NB4 (cell line): ENCODE data around the gene CCDC27.

Experiments used
- DNase-seq: peaks from one replicate; pipeline ENCODE4 v3.0.0; 2010; ENCODE audit warnings: low read depth
- H3K4me3 ChIP-seq: one replicate; pipeline ENCODE4 v1.5.1; 2011; ENCODE audit warnings: mild to moderate bottlenecking, low read depth, low read length, moderate library complexity
- MAX ChIP-seq: IDR thresholded peaks from 2 replicates; pipeline ENCODE4 v1.6.1; 2011; ENCODE audit warnings: low read depth, low read length
- MYC ChIP-seq: IDR thresholded peaks from 2 replicates; pipeline ENCODE4 v1.6.1; 2011; ENCODE audit warnings: low read depth, low read length
- POLR2A ChIP-seq: IDR thresholded peaks from 2 replicates; pipeline ENCODE4 v1.6.1; 2011; ENCODE audit warnings: mild to moderate bottlenecking; ENCODE audit not compliant: insufficient read length; ENCODE audit errors: extremely low read depth
- TF ChIP-seq, protein P1 (sequence below): IDR thresholded peaks from one replicate; pipeline ENCODE4 v1.5.1; 2012; ENCODE audit warnings: low read depth, low read length

The CCDC27 gene

GRCh38 chr1:3762151-3762872 is 10.1 kb downstream of the CCDC27 start:
- no peak overlapping the region for H3K4me3 ChIP-seq
- DNase-seq = no peak
- TF ChIP-seq MAX = no peak
- TF ChIP-seq POLR2A = no peak
- TF ChIP-seq MYC = no peak
- TF ChIP-seq, protein P1, sequence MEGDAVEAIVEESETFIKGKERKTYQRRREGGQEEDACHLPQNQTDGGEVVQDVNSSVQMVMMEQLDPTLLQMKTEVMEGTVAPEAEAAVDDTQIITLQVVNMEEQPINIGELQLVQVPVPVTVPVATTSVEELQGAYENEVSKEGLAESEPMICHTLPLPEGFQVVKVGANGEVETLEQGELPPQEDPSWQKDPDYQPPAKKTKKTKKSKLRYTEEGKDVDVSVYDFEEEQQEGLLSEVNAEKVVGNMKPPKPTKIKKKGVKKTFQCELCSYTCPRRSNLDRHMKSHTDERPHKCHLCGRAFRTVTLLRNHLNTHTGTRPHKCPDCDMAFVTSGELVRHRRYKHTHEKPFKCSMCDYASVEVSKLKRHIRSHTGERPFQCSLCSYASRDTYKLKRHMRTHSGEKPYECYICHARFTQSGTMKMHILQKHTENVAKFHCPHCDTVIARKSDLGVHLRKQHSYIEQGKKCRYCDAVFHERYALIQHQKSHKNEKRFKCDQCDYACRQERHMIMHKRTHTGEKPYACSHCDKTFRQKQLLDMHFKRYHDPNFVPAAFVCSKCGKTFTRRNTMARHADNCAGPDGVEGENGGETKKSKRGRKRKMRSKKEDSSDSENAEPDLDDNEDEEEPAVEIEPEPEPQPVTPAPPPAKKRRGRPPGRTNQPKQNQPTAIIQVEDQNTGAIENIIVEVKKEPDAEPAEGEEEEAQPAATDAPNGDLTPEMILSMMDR = no peak

DNA sequence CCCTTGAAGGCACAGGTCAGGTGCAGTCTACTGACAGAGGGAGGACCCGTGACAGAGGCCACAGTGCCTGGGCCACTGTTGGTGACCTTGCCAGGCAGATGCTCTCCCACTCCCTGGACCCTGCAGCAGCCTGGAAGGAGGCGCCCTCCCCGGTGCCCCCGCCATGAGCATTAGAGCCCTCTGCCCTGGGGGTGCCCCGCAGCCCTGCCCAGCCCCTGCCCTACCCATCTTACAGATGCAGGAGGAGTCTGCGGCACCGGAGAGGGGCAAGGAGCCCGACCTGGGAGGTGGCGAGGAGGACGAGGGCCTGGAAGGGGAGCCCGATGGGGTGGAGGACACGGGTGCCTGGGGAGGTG is 10.6 kb downstream of the CCDC27 start:
- DNase-seq = no peak
- no peak for TF ChIP-seq MAX
- TF ChIP-seq, protein P1 = no peak
- no peak for TF ChIP-seq POLR2A
- no peak for TF ChIP-seq MYC
- H3K4me3 ChIP-seq = no peak overlapping the region

DNA sequence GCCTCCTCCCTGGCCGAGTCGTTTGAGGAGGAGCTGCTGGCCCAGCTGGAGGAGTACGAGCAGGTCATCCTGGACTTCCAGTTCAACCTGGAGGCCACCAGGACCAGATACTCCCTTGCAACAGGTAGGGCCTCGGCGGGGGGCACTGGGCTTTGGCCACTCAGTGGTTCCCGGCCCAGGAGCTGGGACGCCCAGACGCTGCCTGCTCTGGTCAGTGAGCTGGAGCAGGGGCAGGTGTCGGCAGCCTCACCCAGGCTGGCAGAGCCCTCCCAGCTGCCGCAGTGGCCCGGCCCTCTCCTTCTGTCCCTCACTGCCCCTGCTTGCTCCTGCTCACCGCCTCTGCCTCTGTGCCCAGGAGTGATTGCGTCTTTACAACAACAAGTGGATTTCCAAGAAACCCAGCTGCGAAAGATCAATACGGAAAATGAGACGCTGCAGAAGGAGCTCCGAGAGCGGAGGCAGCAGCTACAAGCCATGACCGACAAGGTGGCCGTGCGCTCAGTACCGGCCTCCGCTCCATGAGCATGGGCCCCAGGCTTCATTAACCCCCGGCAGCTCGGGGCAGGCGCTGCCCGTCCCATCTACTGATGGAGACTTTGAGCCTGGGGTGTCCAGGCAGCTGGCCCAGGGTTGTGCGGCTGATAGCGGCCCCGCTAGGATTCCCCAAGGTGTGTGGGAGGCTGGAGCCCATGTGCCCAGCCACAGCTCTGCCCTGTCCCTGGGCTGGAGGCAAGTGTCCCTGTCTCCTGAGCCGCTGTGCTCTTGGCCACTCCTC is 11.3 kb downstream of the CCDC27 start:
- no peak for DNase-seq
- H3K4me3 ChIP-seq = no peak overlapping the region
- no peak for TF ChIP-seq POLR2A
- TF ChIP-seq MYC = no peak
- TF ChIP-seq, protein P1 = no peak
- TF ChIP-seq MAX = no peak

- TF ChIP-seq, protein P1 = no peak
- TF ChIP-seq MYC (no peak), MAX (no peak), POLR2A (no peak)
- H3K4me3 ChIP-seq = no peak overlapping the region
- DNase-seq = no peak
Observed at GRCh38 chr1:3767328-3767925, 15.2 kb downstream of the CCDC27 start.

DNA sequence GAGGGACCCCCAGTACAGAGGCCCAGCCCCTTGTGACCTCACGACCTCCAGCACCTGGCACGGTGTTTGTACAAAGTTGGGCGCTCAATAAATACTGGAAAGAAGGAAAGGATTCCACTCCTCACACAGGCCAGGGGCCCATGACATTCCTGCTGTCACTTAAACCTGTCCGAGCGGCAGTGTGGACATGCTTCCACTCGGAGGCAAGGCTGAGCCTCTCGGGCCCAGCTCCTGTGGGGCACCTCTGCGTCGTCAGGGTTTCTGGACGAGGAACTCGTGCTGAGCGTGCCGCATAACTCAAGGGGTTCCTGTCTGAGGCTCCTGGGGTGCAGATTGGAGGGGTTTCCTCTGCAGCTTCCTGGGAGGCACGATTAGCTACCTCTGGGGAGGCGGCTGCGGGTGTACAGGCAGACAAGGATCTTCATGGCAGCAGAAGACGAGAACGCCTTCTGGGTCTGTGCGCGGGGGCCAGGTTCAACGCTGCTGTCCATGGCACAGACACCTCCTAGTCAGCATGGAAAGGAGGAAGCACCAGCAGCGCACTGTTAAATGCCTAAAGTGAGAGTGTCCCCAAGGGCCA is 16.7 kb downstream of the CCDC27 start:
- no peak for TF ChIP-seq MAX
- TF ChIP-seq, protein P1 = no peak
- TF ChIP-seq MYC = no peak
- TF ChIP-seq POLR2A = no peak
- DNase-seq = no peak
- H3K4me3 ChIP-seq = no peak overlapping the region
